HG03064 (cell line): ENCODE measurements around the gene PCNX4.

ENCODE experiments used
- ATAC-seq: cut with Tn5 transposase; IDR thresholded peaks from one replicate; pipeline ENCODE4 v1.9.1; 2021; ENCODE audit warnings: low read depth; ENCODE audit not compliant: unreplicated experiment

PCNX4 gene

GRCh38 chr14:60204104-60204842, 112.5 kb downstream of the PCNX4 start:
- peak; percentile 84 for ATAC-seq

GRCh38 chr14:60204843-60205774, 113.4 kb downstream of the PCNX4 start:
- peak; percentile 52 for ATAC-seq

- ATAC-seq = no peak
Observed at GRCh38 chr14:60206249-60206670, 114.5 kb downstream of the PCNX4 start.

- no peak for ATAC-seq
Observed at GRCh38 chr14:60206837-60207533, 115.3 kb downstream of the PCNX4 start.

GRCh38 chr14:60210703-60211102, 119.0 kb downstream of the PCNX4 start:
- no peak for ATAC-seq

- no peak for ATAC-seq
Observed at GRCh38 chr14:60211153-60211552, 119.4 kb downstream of the PCNX4 start.

- peak; percentile 81 for ATAC-seq
Observed at GRCh38 chr14:60212503-60213371, 121.0 kb downstream of the PCNX4 start.

- no peak for ATAC-seq
Observed at GRCh38 chr14:60214003-60214402, 122.3 kb downstream of the PCNX4 start.

- no peak for ATAC-seq
Observed at GRCh38 chr14:60214415-60215126, 122.8 kb downstream of the PCNX4 start.

GRCh38 chr14:60215127-60215444, 123.4 kb downstream of the PCNX4 start:
- no peak for ATAC-seq

- no peak for ATAC-seq
Observed at GRCh38 chr14:60215520-60216420, 124.0 kb downstream of the PCNX4 start.

- ATAC-seq = no peak
Observed at GRCh38 chr14:60217713-60218112, 126.0 kb downstream of the PCNX4 start.
